ENCODE data around the gene ZNF524.

GRCh38 chr19:55620410-55621204, 20.5 kb downstream of the ZNF524 start:
- TF ChIP-seq CTCF (IDR thresholded peaks at IDR 0.05) (no peak), POLR2A (IDR thresholded peaks at IDR 0.05) (no peak)
